Parathyroid adenoma (tissue), 2 donors: Measurements from ENCODE around the gene ALX3.
"Not testable (repeated sequence)": the region's sequence is repeated elsewhere in the genome, so short reads cannot be mapped to it uniquely, and the experiment has no call there.

Experiments used
- H2AFZ ChIP-seq: fragments of 300-600 bp; sonication (generic); one replicate; pipeline ENCODE4 v1.7.0; 2017; ENCODE audit warnings: antibody characterized with exemption, mild to moderate bottlenecking
- H3K27ac ChIP-seq: fragments of 300-600 bp; sonication (generic); one replicate; pipeline ENCODE4 v1.7.0; 2017
- H3K27me3 ChIP-seq: fragments of 300-600 bp; sonication (generic); one replicate; pipeline ENCODE4 v1.7.0; 2017; ENCODE audit warnings: low read length; ENCODE audit not compliant: control insufficient read depth, insufficient read depth
- H3K36me3 ChIP-seq: fragments of 300-600 bp; sonication (generic); one replicate; pipeline ENCODE4 v1.7.0; 2017; ENCODE audit warnings: low read length; ENCODE audit not compliant: control insufficient read depth, insufficient read depth
- H3K4me1 ChIP-seq: fragments of 300-600 bp; sonication (generic); one replicate; pipeline ENCODE4 v1.7.0; 2017; ENCODE audit warnings: control low read depth
- H3K4me2 ChIP-seq: fragments of 300-600 bp; sonication (generic); one replicate; pipeline ENCODE4 v1.7.0; 2017; ENCODE audit warnings: low read length
- H3K4me3 ChIP-seq: fragments of 300-600 bp; sonication (generic); one replicate; pipeline ENCODE4 v1.7.0; 2017; ENCODE audit warnings: low read depth, low read length
- H3K79me2 ChIP-seq: fragments of 300-600 bp; sonication (generic); one replicate; pipeline ENCODE4 v1.7.0; 2017; ENCODE audit warnings: control low read depth
- H3K9ac ChIP-seq: fragments of 300-600 bp; sonication (generic); one replicate; pipeline ENCODE4 v1.7.0; 2017; ENCODE audit warnings: mild to moderate bottlenecking
- H3K9me3 ChIP-seq: fragments of 300-600 bp; sonication (generic); one replicate; pipeline ENCODE4 v1.7.0; 2017; ENCODE audit warnings: low read length; ENCODE audit not compliant: control insufficient read depth
- CTCF ChIP-seq: fragments of 300-600 bp; sonication (generic); IDR thresholded peaks from one replicate; pipeline ENCODE4 v1.7.0; 2017; ENCODE audit warnings: antibody characterized with exemption, mild to moderate bottlenecking
- donor health status: primary hyperparathyroidism.

The ALX3 gene

GRCh38 chr1:110034451-110035235 is 35.8 kb downstream of the ALX3 start, which contains the start of gene STRIP1:
TSS of gene STRIP1 (plus strand) at chr1:110034624. CDS start at chr1:110034638, 14 bp downstream.
- H3K4me1 ChIP-seq: peaks cover 3% of the 10 kb centered on the region
- no peak within 1 kb of the TSS for H3K9ac ChIP-seq
- H3K27me3 ChIP-seq: no peaks in the 10 kb centered on the region
- no peak for TF ChIP-seq CTCF
- peak within 1 kb of the TSS; percentile 90 for H2AFZ ChIP-seq
- no peaks in the 10 kb centered on the region for H3K36me3 ChIP-seq
- peak within 1 kb of the TSS; percentile 66 for H3K27ac ChIP-seq
- peak within 1 kb of the TSS; percentile 94 for H3K4me3 ChIP-seq
- peaks cover 4% of the 10 kb centered on the region for H3K9me3 ChIP-seq
- peaks cover 2% of the 10 kb centered on the region for H3K79me2 ChIP-seq
- H3K4me2 ChIP-seq: peak within 1 kb of the TSS; percentile 69

- Histone ChIP-seq H3K36me3 (no peaks in the 10 kb centered on the region), H2AFZ (peak overlapping the region; percentile 90), H3K4me3 (peak overlapping the region; percentile 94), H3K27me3 (no peaks in the 10 kb centered on the region), H3K9ac (no peak overlapping the region), H3K27ac (peak overlapping the region; percentile 66), H3K79me2 (peaks cover 2% of the 10 kb centered on the region), H3K4me1 (peaks cover 3% of the 10 kb centered on the region), H3K9me3 (peaks cover 4% of the 10 kb centered on the region), H3K4me2 (peak overlapping the region; percentile 69)
- no peak for TF ChIP-seq CTCF
These were observed 36.4 kb downstream of the ALX3 start for GRCh38 chr1:110034040-110034450.

GRCh38 chr1:110033421-110033820 is 37.1 kb downstream of the ALX3 start:
- no peak overlapping the region for H3K4me2 ChIP-seq
- H3K27ac ChIP-seq: no peak overlapping the region
- TF ChIP-seq CTCF: no peak
- H3K4me3 ChIP-seq: no peak overlapping the region
- no peak overlapping the region for H3K9ac ChIP-seq
- H2AFZ ChIP-seq: peak overlapping the region; percentile 90
- peaks cover 2% of the 10 kb centered on the region for H3K79me2 ChIP-seq
- H3K36me3 ChIP-seq: no peaks in the 10 kb centered on the region
- peaks cover 4% of the 10 kb centered on the region for H3K9me3 ChIP-seq
- peaks cover 3% of the 10 kb centered on the region for H3K4me1 ChIP-seq
- no peaks in the 10 kb centered on the region for H3K27me3 ChIP-seq

- H3K4me1 ChIP-seq: peaks cover 3% of the 10 kb centered on the region
- no peak overlapping the region for H3K9ac ChIP-seq
- H3K27me3 ChIP-seq: no peaks in the 10 kb centered on the region
- no peak overlapping the region for H3K4me2 ChIP-seq
- H3K9me3 ChIP-seq: peaks cover 4% of the 10 kb centered on the region
- TF ChIP-seq CTCF: no peak
- H3K27ac ChIP-seq: no peak overlapping the region
- H2AFZ ChIP-seq: no peak overlapping the region
- no peak overlapping the region for H3K4me3 ChIP-seq
- H3K36me3 ChIP-seq: no peaks in the 10 kb centered on the region
- peaks cover 2% of the 10 kb centered on the region for H3K79me2 ChIP-seq
These were observed 38.1 kb downstream of the ALX3 start for GRCh38 chr1:110032327-110032726.

DNA sequence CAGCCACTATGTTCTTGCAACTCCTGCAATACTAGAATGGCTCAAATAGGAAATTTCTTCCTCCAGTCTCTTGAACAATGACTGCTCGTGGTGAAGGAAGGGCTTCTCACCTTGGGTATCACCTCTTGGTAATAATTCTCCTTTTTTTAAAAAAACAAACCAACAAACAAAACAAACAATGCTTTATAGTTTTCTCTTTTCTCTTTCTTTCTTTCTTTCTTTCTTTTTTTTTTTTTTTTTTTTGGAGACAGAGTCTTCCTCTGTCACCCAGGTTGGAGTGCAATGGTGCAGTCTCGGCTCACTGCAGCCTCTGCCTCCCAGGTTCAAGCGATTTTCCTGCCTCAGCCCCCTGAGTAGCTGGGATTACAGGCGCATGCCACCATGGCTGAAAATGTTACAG is 39.8 kb downstream of the ALX3 start:
- Histone ChIP-seq H3K27ac (peak overlapping the region; percentile 47), H2AFZ (peak overlapping the region; percentile 75)
- not testable (repeated sequence) for H3K36me3 ChIP-seq, H3K4me3 ChIP-seq, H3K9me3 ChIP-seq, H3K27me3 ChIP-seq, H3K4me1 ChIP-seq, H3K79me2 ChIP-seq, H3K9ac ChIP-seq, H3K4me2 ChIP-seq
